ENCODE results near the gene MBTD1. TPM values are rescaled to one million over a fixed set of nuclear protein-coding genes. Genes with fewer than 3 reads are reported as not detected.

The MBTD1 gene
- total RNA-seq, 2 experiments from 2014 or later = 7.0 to 10.2 TPM

- DNase-seq = no peak
- H3K4me1 Mint-ChIP-seq (ENCODE audit: low read depth) = peaks cover 8% of the 10 kb centered on the region
- ChIA-PET POLR2A (interaction anchor here (1.1 kb wide), 1 partner anchor 17 kb away, joined by 3 read pairs; no protein-coding TSS in a partner anchor), CTCF (interaction anchor here (1.0 to 1.2 kb wide), 2 partner anchors 16 to 19 kb away, joined by 3 read pairs; no protein-coding TSS in a partner anchor)
- TF ChIP-seq, protein P1, sequence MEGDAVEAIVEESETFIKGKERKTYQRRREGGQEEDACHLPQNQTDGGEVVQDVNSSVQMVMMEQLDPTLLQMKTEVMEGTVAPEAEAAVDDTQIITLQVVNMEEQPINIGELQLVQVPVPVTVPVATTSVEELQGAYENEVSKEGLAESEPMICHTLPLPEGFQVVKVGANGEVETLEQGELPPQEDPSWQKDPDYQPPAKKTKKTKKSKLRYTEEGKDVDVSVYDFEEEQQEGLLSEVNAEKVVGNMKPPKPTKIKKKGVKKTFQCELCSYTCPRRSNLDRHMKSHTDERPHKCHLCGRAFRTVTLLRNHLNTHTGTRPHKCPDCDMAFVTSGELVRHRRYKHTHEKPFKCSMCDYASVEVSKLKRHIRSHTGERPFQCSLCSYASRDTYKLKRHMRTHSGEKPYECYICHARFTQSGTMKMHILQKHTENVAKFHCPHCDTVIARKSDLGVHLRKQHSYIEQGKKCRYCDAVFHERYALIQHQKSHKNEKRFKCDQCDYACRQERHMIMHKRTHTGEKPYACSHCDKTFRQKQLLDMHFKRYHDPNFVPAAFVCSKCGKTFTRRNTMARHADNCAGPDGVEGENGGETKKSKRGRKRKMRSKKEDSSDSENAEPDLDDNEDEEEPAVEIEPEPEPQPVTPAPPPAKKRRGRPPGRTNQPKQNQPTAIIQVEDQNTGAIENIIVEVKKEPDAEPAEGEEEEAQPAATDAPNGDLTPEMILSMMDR (IDR thresholded peaks at IDR 0.05) = no peak
- H3K4me3 Mint-ChIP-seq = no peak overlapping the region
- no peak overlapping the region for H3K27ac Mint-ChIP-seq
- H3K27me3 Mint-ChIP-seq = no peaks in the 10 kb centered on the region
- intact Hi-C loops (cut with micrococcal nuclease) = no loop called here
- no peak for ATAC-seq
- no peaks in the 10 kb centered on the region for H3K36me3 Mint-ChIP-seq (ENCODE audit: low read depth)
- H3K9me3 Mint-ChIP-seq = peaks cover 1% of the 10 kb centered on the region
These were observed 123.9 kb downstream of the MBTD1 start for GRCh38 chr17:51135956-51136355.

GRCh38 chr17:51133365-51133764 lies 126.5 kb downstream of the MBTD1 start:
- Mint-ChIP-seq H3K9me3 (peaks cover 1% of the 10 kb centered on the region), H3K4me3 (no peak overlapping the region), H3K36me3 (ENCODE audit: low read depth) (no peaks in the 10 kb centered on the region), H3K27me3 (no peaks in the 10 kb centered on the region), H3K4me1 (ENCODE audit: low read depth) (peaks cover 8% of the 10 kb centered on the region), H3K27ac (no peak overlapping the region)
- intact Hi-C loops (cut with micrococcal nuclease) = no loop called here
- POLR2A ChIA-PET = no interaction called here
- CTCF ChIA-PET = interaction anchor here (1.6 kb wide), 1 partner anchor 32 kb away, joined by 5 read pairs; no protein-coding TSS in a partner anchor
- ATAC-seq (no peak), DNase-seq (no peak)
- TF ChIP-seq, protein P1 (IDR thresholded peaks at IDR 0.05) = no peak

GRCh38 chr17:51132964-51133319 lies 126.9 kb downstream of the MBTD1 start:
- Mint-ChIP-seq H3K36me3 (ENCODE audit: low read depth) (no peaks in the 10 kb centered on the region), H3K27me3 (no peaks in the 10 kb centered on the region), H3K9me3 (peaks cover 1% of the 10 kb centered on the region), H3K4me1 (ENCODE audit: low read depth) (peaks cover 8% of the 10 kb centered on the region), H3K4me3 (no peak overlapping the region), H3K27ac (no peak overlapping the region)
- intact Hi-C loops (cut with micrococcal nuclease) = no loop called here
- POLR2A ChIA-PET = interaction anchor here (1.1 kb wide), 1 partner anchor 14 kb away, joined by 3 read pairs; no protein-coding TSS in a partner anchor
- TF ChIP-seq, protein P1 (IDR thresholded peaks at IDR 0.05) = no peak
- DNase-seq (no peak), ATAC-seq (peak; percentile 64)
- CTCF ChIA-PET = interaction anchor here (1.6 kb wide), 1 partner anchor 32 kb away, joined by 5 read pairs; no protein-coding TSS in a partner anchor

GRCh38 chr17:51128076-51128475 lies 131.8 kb downstream of the MBTD1 start:
- intact Hi-C loops (cut with micrococcal nuclease) = no loop called here
- DNase-seq = peak; percentile 44
- Mint-ChIP-seq H3K36me3 (ENCODE audit: low read depth) (no peaks in the 10 kb centered on the region), H3K4me1 (ENCODE audit: low read depth) (peaks cover 4% of the 10 kb centered on the region), H3K27ac (no peak overlapping the region), H3K9me3 (no peaks in the 10 kb centered on the region), H3K27me3 (no peaks in the 10 kb centered on the region), H3K4me3 (no peak overlapping the region)
- ATAC-seq = peak; percentile 30
- TF ChIP-seq, protein P1 (IDR thresholded peaks at IDR 0.05) = no peak
- CTCF ChIA-PET = no interaction called here
- POLR2A ChIA-PET = interaction anchor here (1.0 kb wide), 1 partner anchor 11 kb away, joined by 3 read pairs; no protein-coding TSS in a partner anchor

Other genes starting within 250 kb of the MBTD1 start
- 10 to 100 TPM; 54.3 to 59.8 TPM for gene SPAG9, start 139.2 kb downstream of the MBTD1 start, total RNA-seq
- 100 to 1,000 TPM; 296 to 301 TPM for gene NME1, start 106.5 kb downstream of the MBTD1 start, total RNA-seq
- gene NME2, start 93.6 kb downstream of the MBTD1 start, total RNA-seq = 100 to 1,000 TPM; 927 to 948 TPM
- 10 to 100 TPM; 61.9 to 67.9 TPM for gene UTP18, start 497 bp upstream of the MBTD1 start, total RNA-seq